GM19099 (cell line): Measurements from ENCODE around the gene PCDHGA3.
"Not testable (repeated sequence)": the region's sequence is repeated elsewhere in the genome, so short reads cannot be mapped to it uniquely, and the experiment has no call there.

ENCODE experiments used
- POLR2A ChIP-seq: IDR thresholded peaks from 3 replicates; pipeline ENCODE4 v1.6.1; 2011; ENCODE audit warnings: low read depth; ENCODE audit not compliant: insufficient read length; ENCODE audit errors: extremely low read depth

Gene PCDHGA3

DNA sequence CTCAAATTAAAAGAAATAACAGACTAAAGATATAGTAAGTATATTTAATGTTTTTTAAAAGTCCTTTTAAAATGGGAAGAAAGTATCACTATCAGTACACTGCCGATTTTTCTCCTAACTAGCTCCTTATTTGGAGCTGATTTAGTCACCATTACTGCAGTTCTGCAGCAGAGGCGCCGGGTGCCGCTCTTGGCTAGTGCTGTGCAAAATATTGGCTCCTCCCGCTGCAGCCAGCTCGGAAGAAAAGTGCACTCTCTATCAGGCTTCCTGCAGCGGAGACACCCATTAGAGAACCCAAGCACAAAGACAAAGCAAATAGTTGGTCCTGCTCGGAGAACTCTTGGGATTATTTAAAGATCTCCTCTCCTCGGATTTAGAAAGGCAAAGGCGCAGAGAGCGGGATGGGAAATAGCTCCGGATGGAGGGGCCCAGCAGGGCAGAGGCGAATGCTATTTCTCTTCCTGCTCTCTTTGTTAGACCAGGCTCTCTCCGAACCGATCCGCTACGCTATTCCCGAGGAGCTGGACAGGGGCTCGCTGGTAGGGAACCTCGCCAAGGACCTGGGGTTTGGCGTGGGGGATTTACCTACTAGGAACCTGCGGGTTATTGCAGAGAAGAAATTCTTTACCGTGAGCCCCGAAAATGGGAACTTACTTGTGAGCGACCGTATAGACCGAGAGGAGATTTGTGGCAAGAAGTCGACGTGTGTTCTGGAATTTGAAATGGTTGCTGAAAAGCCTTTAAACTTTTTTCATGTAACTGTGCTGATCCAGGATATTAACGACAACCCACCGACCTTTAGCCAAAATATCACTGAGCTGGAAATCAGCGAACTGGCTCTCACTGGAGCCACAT is 26.6 kb downstream of the PCDHGA3 start, which contains the start of gene PCDHGB3:
PCDHGB3 (plus strand) TSS at position 249 of the 855 bp plus-strand sequence; CDS start at position 402, 153 bp downstream.
- TF ChIP-seq POLR2A: no peak

DNA sequence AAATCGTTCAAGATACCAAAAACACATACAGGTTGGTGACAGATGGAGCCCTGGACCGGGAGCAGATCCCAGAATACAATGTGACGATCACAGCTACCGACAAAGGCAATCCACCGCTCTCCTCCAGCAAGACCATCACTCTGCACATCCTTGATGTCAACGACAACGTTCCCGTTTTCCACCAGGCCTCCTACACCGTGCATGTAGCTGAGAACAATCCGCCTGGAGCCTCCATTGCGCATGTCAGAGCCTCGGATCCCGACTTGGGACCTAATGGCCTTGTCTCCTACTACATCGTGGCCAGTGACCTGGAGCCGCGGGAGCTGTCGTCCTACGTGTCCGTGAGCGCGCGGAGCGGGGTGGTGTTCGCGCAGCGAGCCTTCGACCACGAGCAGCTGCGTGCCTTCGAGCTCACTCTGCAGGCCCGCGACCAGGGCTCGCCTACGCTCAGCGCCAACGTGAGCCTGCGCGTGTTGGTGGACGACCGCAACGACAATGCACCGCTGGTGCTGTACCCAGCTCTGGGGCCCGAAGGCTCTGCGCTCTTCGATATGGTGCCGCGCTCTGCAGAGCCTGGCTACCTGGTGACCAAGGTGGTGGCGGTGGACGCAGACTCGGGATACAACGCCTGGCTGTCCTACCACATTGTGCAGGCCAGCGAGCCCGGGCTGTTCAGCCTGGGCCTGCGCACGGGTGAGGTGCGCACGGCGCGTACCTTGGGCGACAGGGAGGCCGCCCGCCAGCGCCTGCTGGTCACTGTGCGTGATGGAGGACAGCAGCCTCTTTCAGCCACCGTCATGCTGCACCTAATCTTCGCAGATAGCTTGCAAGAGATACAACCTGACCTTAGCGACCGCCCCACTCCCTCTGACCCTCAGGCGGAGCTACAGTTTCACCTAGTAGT is 28.2 kb downstream of the PCDHGA3 start:
- no peak for TF ChIP-seq POLR2A

DNA sequence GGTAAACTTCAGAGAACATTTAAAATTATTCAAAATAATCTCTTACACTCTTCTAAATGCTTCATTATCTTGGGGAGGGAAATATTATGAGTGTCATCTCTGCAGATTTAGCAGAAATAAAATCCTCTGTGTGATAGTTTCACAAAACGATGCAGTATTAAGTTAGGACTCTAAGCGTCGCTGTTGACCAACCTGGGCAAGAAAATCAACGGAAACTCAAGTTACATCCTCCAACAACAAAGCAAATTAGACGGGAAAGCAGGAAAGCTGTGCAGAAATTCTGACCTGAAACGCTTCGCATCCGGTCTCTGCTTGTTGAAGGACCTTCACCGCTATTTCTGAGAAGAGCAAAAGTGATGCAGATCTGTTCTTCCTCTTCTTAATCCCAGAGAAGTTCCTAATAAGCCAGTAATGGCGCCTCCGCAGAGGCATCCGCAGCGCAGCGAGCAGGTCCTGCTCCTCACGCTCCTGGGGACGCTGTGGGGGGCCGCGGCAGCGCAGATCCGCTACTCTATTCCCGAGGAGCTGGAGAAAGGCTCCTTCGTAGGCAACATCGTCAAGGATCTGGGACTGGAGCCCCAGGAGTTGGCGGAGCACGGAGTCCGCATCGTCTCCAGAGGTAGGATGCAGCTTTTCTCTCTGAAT is 30.2 kb downstream of the PCDHGA3 start, which contains the start of gene PCDHGA6:
PCDHGA6 (plus strand) TSS at position 219 of the 645 bp plus-strand sequence; CDS start at position 412, 193 bp downstream.
- TF ChIP-seq POLR2A: no peak

DNA sequence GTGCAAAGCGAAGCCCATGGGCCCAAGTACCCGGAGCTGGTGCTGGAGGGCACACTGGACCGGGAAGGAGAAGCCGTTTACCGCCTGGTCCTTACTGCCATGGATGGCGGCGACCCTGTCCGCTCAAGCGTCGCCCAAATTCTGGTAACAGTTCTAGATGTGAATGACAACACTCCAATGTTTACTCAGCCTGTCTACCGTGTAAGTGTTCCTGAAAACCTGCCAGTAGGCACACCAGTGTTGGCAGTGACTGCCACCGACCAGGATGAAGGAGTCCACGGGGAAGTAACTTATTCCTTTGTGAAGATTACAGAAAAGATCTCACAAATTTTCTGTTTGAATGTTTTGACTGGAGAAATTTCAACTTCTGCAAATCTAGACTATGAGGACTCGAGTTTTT is 31.0 kb downstream of the PCDHGA3 start:
- no peak for TF ChIP-seq POLR2A

DNA sequence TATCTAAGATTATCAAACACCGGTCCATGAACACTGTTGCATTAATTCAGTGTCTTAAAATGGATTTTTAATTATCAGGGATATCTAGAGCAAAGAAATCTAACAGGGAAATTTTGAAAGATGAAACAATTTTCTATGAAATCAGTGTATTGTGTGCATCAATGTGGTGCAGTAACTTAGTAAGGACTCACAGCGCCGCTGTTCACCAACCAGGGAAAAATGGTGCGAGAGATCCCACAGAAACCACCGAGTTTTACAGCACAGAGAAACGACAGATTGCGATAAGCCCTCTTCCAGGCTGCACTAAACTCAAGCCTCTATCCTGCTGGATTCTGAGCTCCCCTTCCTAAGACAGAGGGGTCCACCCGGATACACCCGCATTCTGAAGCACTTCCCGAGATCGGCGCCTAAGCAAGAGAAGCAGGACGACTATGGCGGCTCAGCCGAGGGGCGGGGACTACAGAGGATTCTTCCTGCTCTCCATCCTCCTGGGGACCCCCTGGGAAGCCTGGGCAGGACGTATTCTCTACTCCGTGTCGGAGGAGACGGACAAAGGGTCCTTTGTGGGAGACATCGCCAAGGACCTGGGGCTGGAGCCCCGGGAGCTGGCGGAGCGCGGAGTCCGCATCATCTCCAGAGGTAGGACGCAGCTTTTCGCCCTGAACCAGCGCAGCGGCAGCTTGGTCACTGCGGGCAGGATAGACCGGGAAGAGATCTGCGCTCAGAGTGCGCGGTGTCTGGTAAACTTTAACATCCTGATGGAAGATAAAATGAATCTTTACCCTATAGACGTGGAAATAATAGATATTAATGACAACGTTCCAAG is 39.1 kb downstream of the PCDHGA3 start, which contains the start of gene PCDHGA7:
PCDHGA7 (plus strand) TSS at position 274 of the 826 bp plus-strand sequence; CDS start at position 432, 158 bp downstream.
- TF ChIP-seq POLR2A: no peak

DNA sequence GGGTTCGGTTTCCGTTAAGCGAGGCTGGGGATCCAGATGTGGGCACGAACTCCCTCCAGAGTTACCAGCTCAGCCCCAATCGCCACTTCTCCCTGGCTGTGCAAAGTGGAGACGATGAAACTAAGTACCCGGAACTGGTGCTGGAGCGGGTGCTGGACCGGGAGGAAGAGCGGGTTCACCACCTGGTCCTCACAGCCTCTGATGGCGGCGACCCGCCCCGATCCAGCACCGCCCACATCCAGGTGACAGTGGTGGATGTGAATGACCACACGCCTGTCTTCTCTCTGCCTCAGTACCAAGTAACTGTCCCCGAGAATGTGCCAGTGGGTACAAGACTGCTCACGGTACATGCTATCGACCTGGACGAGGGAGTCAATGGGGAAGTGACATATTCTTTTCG is 39.7 kb downstream of the PCDHGA3 start:
- no peak for TF ChIP-seq POLR2A

DNA sequence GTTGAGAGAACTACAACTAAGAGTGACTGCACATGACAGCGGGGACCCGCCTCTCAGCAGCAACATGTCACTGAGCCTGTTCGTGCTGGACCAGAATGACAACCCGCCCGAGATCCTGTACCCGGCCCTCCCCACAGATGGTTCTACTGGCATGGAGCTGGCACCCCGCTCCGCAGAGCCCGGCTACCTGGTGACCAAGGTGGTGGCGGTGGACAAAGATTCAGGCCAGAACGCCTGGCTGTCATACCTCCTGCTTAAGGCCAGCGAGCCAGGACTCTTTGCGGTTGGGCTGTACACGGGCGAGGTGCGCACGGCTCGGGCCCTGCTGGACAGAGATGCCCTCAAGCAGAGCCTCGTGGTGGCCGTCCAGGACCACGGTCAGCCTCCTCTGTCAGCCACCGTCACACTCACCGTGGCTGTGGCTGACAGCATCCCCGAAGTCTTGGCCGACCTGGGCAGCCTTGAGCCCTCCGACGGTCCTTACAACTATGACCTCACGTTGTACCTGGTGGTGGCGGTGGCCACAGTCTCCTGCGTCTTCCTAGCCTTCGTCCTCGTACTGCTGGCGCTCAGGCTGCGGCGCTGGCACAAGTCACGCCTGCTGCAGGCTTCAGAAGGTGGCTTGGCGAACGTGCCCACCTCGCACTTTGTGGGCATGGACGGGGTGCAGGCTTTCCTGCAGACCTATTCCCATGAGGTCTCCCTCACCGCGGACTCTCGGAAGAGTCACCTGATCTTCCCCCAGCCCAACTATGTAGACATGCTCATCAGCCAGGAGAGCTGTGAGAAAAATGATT is 41.0 kb downstream of the PCDHGA3 start:
- no peak for TF ChIP-seq POLR2A

DNA sequence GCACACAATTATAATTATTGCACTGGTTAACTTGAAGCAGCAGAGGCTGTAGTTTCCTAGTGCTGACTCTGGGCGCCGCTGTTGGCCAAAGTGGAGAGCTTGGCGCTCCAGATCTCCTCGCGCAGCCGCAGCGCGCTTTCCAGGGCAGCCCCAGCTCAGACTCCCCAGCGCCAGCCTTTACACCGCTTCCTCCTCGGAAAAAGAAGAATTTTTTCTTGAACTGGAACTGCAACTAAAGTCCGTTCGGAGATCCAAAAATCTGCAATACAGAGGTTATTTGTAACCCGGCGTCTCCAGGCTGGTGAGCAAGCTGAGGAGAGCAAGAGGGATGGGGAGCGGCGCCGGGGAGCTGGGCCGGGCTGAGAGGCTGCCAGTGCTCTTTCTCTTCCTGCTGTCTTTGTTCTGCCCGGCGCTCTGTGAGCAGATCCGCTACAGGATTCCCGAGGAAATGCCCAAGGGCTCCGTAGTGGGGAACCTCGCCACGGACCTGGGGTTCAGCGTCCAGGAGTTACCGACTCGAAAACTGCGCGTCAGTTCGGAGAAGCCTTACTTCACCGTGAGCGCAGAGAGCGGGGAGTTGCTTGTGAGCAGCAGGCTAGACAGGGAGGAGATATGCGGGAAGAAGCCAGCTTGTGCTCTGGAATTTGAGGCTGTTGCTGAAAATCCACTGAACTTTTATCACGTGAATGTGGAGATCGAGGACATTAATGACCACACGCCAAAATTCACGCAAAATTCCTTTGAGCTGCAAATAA is 44.1 kb downstream of the PCDHGA3 start, which contains the start of gene PCDHGB4:
PCDHGB4 (plus strand) TSS at position 142 of the 755 bp plus-strand sequence; CDS start at position 329, 187 bp downstream.
- TF ChIP-seq POLR2A: not testable (repeated sequence)

DNA sequence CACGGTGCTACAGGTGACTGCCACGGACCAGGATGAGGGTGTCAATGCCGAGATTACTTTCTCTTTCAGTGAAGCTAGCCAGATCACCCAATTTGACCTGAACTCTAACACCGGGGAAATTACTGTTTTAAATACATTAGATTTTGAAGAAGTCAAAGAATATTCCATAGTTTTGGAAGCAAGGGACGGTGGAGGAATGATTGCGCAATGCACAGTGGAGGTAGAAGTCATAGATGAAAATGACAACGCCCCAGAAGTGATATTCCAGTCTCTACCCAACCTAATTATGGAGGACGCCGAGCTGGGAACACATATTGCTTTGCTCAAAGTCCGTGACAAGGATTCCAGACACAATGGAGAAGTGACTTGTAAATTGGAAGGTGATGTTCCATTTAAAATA is 45.0 kb downstream of the PCDHGA3 start:
- no peak for TF ChIP-seq POLR2A

DNA sequence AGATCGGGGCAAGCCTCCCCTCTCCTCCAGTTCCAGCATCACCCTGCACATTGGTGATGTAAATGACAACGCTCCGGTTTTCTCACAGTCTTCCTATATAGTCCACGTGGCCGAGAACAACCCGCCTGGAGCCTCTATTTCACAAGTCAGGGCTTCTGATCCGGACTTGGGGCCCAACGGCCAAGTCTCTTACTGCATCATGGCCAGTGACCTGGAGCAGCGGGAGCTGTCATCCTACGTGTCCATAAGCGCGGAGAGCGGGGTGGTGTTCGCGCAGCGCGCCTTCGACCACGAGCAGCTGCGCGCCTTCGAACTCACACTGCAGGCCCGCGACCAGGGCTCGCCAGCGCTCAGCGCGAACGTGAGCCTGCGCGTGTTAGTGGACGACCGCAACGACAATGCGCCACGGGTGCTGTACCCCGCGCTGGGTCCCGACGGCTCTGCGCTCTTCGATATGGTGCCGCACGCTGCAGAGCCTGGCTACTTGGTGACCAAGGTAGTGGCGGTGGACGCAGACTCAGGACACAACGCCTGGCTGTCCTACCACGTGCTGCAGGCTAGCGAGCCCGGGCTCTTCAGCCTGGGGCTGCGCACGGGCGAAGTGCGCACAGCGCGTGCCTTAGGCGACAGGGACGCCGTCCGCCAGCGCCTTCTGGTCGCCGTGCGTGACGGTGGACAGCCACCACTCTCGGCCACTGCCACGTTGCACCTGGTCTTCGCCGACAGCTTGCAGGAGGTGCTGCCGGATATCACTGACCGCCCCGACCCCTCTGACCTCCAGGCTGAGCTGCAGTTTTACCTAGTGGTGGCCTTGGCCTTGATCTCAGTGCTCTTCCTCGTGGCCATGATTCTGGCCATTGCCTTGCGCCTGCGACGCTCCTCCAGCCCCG is 45.8 kb downstream of the PCDHGA3 start:
- no peak for TF ChIP-seq POLR2A

DNA sequence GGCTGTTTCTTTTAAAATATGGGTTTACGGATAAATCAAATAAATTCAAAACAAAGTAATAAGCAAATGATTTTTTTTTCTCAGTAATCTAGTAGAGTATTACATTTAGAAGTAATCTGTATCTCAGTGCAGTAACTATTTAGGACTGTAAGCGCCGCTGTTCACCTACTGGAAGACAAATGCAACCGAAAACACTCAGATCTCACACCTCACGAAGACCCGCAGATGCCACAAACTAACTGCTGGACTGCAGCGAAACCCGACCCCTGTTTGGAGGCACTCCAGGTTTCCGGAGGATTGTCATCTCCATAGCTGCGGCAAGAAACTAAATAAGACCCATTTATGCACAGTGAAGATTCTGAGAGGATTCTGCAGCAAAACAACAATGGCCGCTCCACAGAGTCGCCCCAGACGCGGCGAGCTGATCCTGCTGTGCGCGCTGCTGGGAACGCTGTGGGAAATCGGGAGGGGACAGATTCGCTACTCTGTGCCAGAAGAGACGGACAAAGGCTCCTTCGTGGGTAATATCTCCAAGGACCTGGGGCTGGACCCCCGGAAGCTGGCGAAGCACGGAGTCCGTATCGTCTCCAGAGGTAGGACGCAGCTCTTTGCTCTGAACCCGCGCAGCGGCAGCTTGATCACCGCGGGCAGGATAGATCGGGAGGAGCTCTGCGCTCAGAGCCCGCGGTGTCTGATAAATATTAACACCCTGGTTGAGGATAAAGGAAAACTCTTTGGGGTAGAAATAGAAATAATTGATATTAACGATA is 49.0 kb downstream of the PCDHGA3 start, which contains the start of gene PCDHGA8:
PCDHGA8 (plus strand) TSS at position 205 of the 770 bp plus-strand sequence; CDS start at position 386, 181 bp downstream.
- no peak for TF ChIP-seq POLR2A
